Measurements from ENCODE around the gene TSPAN32. TPM values are rescaled to one million over a fixed set of nuclear protein-coding genes. Genes with fewer than 3 reads are reported as not detected.

Gene TSPAN32, protein sequence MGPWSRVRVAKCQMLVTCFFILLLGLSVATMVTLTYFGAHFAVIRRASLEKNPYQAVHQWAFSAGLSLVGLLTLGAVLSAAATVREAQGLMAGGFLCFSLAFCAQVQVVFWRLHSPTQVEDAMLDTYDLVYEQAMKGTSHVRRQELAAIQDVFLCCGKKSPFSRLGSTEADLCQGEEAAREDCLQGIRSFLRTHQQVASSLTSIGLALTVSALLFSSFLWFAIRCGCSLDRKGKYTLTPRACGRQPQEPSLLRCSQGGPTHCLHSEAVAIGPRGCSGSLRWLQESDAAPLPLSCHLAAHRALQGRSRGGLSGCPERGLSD
- 3.3 TPM for total RNA-seq

GRCh38 chr11:2301631-2302305 lies at the start of gene TSPAN32, which contains the start of gene C11orf21:
Gene TSPAN32 (plus strand): TSS chr11:2302013. CDS start chr11:2302150, 137 bp downstream.
Gene C11orf21 (minus strand): TSS chr11:2301918. CDS start chr11:2301808, 110 bp downstream.

DNA sequence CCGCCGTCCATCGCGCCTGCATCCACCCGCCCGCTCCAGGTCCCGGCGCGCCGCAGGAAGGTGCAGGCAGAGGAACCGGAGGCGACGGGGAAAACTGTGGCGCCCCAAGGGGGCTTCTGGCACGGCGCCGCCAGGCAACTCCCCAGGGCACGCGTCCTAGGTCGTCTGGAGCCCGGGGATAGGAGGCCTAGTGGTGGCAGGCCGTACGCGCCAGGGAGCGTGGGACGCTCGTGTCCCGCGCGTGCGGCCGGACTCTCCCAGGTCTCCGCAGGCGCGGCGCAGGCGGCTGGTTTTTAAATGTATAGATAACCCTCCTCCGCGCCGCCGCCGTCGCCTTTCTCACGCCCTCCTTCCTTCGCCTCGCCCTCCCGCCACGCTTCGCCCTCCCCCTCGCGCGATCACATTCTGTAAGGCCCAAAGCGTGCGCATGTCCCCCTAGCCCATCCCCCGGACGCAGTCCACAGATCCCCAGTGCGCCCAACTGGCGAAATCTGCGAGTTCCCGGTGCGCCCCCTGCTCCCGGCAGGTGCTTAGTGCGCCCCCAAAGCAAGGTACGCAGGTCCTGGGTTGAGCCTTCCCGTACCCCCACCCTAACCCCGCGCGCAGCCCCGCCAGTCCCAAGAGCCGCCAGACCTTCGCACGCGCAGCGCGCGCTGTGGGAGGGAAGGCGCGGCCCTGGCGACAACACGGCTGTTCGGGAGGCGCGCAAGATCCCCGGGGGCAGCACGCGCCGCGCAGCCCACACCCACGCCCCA lies 31.3 kb upstream of the TSPAN32 start, which contains the start of gene ASCL2:
Gene ASCL2, minus strand, starts transcription at position 267 of the 755 bp plus-strand sequence. Its CDS starts 256 bp downstream, at position 11.

Other genes with a start within 250 kb of the TSPAN32 start
- 458 TPM for gene IGF2, start 162.6 kb upstream of the TSPAN32 start, total RNA-seq
- not detected for gene INS, start 140.8 kb upstream of the TSPAN32 start, total RNA-seq
- 2.3 TPM for gene TH, start 130.2 kb upstream of the TSPAN32 start, total RNA-seq
- gene ASCL2, start 31.4 kb upstream of the TSPAN32 start, total RNA-seq = 0.82 TPM
- 1.3 TPM for gene C11orf21, start 95 bp upstream of the TSPAN32 start, total RNA-seq
- gene CD81, start 75.3 kb downstream of the TSPAN32 start, total RNA-seq = 321 TPM
- 24.1 TPM for gene TSSC4, start 98.7 kb downstream of the TSPAN32 start, total RNA-seq
- gene TRPM5, start 142.5 kb downstream of the TSPAN32 start, total RNA-seq = 0.11 TPM
- gene KCNQ1, start 143.0 kb downstream of the TSPAN32 start, total RNA-seq = 1.6 TPM